HEK293 (cell line): Measurements from ENCODE around the gene DMRTA2.

Source experiments
- KLF7 ChIP-seq: fragments of 450-650 bp; formaldehyde crosslinking; IDR thresholded peaks from 2 replicates; pipeline ENCODE4 v1.5.1; 2016; ENCODE audit warnings: missing biosample characterization, missing genetic modification characterization, borderline replicate concordance
- MYNN ChIP-seq: fragments of 450-650 bp; formaldehyde crosslinking; IDR thresholded peaks from 2 replicates; pipeline ENCODE4 v1.5.1; 2016; ENCODE audit warnings: missing biosample characterization, missing genetic modification characterization, borderline replicate concordance
- MZF1 ChIP-seq: fragments of 450-650 bp; formaldehyde crosslinking; IDR thresholded peaks from 2 replicates; pipeline ENCODE4 v1.5.1; 2017; ENCODE audit warnings: missing biosample characterization, missing genetic modification characterization, borderline replicate concordance
- SP2 ChIP-seq: fragments of 450-650 bp; formaldehyde crosslinking; IDR thresholded peaks from 2 replicates; pipeline ENCODE4 v1.5.1; 2016; ENCODE audit warnings: missing biosample characterization, missing genetic modification characterization
- TSHZ1 ChIP-seq: fragments of 450-650 bp; formaldehyde crosslinking; IDR thresholded peaks from 2 replicates; pipeline ENCODE4 v1.5.1; 2016; ENCODE audit warnings: missing biosample characterization, missing genetic modification characterization, borderline replicate concordance
- ZNF175 ChIP-seq: fragments of 450-650 bp; formaldehyde crosslinking; IDR thresholded peaks from 2 replicates; pipeline ENCODE4 v1.5.1; 2016; ENCODE audit warnings: missing biosample characterization, missing genetic modification characterization
- ZNF2 ChIP-seq: fragments of 450-650 bp; formaldehyde crosslinking; IDR thresholded peaks from 2 replicates; pipeline ENCODE4 v1.5.1; 2016; ENCODE audit warnings: missing biosample characterization, missing genetic modification characterization
- ZNF423 ChIP-seq: fragments of 450-650 bp; formaldehyde crosslinking; IDR thresholded peaks from 2 replicates; pipeline ENCODE4 v1.5.1; 2016; ENCODE audit warnings: missing biosample characterization, missing genetic modification characterization
- ZNF629 ChIP-seq: fragments of 450-650 bp; formaldehyde crosslinking; IDR thresholded peaks from 2 replicates; pipeline ENCODE4 v1.5.1; 2017; ENCODE audit warnings: missing biosample characterization, missing genetic modification characterization
- TF ChIP-seq, protein P1 (sequence below): fragments of 450-650 bp; formaldehyde crosslinking; IDR thresholded peaks from 2 replicates; pipeline ENCODE4 v1.5.1; 2016; ENCODE audit warnings: missing biosample characterization, missing genetic modification characterization
- TF ChIP-seq, protein P2 (sequence below): fragments of 450-650 bp; formaldehyde crosslinking; optimal IDR thresholded peaks from 2 replicates; pipeline ENCODE3; 2016; ENCODE audit warnings: missing biosample characterization, mild to moderate bottlenecking, missing genetic modification characterization
- TF ChIP-seq, protein P3 (sequence below): fragments of 450-650 bp; formaldehyde crosslinking; IDR thresholded peaks from 2 replicates; pipeline ENCODE4 v1.5.1; 2016; ENCODE audit warnings: missing biosample characterization, missing genetic modification characterization
- TF ChIP-seq, protein P4 (sequence below): fragments of 450-650 bp; formaldehyde crosslinking; IDR thresholded peaks from 2 replicates; pipeline ENCODE4 v1.5.1; 2016; ENCODE audit warnings: missing biosample characterization, missing genetic modification characterization

DNA sequence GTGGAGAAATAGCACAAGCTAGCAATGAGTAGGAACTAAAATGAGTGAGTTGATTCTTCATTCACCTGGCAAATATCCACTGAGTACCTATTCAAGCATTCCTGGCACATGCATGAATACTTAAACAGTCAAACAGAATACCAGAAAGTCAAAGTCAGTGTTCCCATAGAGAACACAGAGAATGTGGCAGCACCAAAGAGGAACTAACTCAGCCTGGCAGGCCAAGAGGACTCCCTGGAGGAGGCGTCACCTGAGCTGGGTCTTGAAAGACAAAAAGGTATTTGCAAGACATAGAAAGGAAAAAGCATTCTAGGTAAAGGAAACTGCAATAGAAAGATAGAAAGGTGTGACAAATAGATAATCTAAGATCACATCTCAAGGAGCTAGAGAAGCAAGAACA lies 49.7 kb downstream of the DMRTA2 start:
- TF ChIP-seq ZNF175 (no peak), MYNN (tag by site-specific recombination) (no peak), TSHZ1 (tag by site-specific recombination) (no peak), MZF1 (tag by site-specific recombination) (no peak), ZNF629 (tag by site-specific recombination) (no peak), KLF7 (tag by site-specific recombination) (no peak), ZNF423 (tag by site-specific recombination) (no peak), ZNF2 (no peak), SP2 (tag by site-specific recombination) (no peak)
- TF ChIP-seq, protein P1, sequence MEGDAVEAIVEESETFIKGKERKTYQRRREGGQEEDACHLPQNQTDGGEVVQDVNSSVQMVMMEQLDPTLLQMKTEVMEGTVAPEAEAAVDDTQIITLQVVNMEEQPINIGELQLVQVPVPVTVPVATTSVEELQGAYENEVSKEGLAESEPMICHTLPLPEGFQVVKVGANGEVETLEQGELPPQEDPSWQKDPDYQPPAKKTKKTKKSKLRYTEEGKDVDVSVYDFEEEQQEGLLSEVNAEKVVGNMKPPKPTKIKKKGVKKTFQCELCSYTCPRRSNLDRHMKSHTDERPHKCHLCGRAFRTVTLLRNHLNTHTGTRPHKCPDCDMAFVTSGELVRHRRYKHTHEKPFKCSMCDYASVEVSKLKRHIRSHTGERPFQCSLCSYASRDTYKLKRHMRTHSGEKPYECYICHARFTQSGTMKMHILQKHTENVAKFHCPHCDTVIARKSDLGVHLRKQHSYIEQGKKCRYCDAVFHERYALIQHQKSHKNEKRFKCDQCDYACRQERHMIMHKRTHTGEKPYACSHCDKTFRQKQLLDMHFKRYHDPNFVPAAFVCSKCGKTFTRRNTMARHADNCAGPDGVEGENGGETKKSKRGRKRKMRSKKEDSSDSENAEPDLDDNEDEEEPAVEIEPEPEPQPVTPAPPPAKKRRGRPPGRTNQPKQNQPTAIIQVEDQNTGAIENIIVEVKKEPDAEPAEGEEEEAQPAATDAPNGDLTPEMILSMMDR (tag by site-specific recombination), result no peak
- TF ChIP-seq, protein P2, sequence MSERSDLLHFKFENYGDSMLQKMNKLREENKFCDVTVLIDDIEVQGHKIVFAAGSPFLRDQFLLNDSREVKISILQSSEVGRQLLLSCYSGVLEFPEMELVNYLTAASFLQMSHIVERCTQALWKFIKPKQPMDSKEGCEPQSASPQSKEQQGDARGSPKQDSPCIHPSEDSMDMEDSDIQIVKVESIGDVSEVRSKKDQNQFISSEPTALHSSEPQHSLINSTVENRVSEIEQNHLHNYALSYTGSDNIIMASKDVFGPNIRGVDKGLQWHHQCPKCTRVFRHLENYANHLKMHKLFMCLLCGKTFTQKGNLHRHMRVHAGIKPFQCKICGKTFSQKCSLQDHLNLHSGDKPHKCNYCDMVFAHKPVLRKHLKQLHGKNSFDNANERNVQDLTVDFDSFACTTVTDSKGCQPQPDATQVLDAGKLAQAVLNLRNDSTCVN (tag by site-specific recombination), result no peak
- TF ChIP-seq, protein P3, sequence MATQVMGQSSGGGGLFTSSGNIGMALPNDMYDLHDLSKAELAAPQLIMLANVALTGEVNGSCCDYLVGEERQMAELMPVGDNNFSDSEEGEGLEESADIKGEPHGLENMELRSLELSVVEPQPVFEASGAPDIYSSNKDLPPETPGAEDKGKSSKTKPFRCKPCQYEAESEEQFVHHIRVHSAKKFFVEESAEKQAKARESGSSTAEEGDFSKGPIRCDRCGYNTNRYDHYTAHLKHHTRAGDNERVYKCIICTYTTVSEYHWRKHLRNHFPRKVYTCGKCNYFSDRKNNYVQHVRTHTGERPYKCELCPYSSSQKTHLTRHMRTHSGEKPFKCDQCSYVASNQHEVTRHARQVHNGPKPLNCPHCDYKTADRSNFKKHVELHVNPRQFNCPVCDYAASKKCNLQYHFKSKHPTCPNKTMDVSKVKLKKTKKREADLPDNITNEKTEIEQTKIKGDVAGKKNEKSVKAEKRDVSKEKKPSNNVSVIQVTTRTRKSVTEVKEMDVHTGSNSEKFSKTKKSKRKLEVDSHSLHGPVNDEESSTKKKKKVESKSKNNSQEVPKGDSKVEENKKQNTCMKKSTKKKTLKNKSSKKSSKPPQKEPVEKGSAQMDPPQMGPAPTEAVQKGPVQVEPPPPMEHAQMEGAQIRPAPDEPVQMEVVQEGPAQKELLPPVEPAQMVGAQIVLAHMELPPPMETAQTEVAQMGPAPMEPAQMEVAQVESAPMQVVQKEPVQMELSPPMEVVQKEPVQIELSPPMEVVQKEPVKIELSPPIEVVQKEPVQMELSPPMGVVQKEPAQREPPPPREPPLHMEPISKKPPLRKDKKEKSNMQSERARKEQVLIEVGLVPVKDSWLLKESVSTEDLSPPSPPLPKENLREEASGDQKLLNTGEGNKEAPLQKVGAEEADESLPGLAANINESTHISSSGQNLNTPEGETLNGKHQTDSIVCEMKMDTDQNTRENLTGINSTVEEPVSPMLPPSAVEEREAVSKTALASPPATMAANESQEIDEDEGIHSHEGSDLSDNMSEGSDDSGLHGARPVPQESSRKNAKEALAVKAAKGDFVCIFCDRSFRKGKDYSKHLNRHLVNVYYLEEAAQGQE (tag by site-specific recombination), result no peak
- TF ChIP-seq, protein P4, sequence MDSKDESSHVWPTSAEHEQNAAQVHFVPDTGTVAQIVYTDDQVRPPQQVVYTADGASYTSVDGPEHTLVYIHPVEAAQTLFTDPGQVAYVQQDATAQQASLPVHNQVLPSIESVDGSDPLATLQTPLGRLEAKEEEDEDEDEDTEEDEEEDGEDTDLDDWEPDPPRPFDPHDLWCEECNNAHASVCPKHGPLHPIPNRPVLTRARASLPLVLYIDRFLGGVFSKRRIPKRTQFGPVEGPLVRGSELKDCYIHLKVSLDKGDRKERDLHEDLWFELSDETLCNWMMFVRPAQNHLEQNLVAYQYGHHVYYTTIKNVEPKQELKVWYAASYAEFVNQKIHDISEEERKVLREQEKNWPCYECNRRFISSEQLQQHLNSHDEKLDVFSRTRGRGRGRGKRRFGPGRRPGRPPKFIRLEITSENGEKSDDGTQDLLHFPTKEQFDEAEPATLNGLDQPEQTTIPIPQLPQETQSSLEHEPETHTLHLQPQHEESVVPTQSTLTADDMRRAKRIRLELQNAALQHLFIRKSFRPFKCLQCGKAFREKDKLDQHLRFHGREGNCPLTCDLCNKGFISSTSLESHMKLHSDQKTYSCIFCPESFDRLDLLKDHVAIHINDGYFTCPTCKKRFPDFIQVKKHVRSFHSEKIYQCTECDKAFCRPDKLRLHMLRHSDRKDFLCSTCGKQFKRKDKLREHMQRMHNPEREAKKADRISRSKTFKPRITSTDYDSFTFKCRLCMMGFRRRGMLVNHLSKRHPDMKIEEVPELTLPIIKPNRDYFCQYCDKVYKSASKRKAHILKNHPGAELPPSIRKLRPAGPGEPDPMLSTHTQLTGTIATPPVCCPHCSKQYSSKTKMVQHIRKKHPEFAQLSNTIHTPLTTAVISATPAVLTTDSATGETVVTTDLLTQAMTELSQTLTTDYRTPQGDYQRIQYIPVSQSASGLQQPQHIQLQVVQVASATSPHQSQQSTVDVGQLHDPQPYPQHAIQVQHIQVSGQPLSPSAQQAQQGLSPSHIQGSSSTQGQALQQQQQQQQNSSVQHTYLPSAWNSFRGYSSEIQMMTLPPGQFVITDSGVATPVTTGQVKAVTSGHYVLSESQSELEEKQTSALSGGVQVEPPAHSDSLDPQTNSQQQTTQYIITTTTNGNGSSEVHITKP (tag by site-specific recombination), result no peak
